Measurements from ENCODE around the gene FAM210A. TPM values are rescaled to one million over a fixed set of nuclear protein-coding genes. Genes with fewer than 3 reads are reported as not detected.
"Not testable (repeated sequence)": the region's sequence is repeated elsewhere in the genome, so short reads cannot be mapped to it uniquely, and the experiment has no call there.

FAM210A gene
- total RNA-seq, 1 experiment from 2014 or later, result 52.7 TPM

- CTCF ChIA-PET, result no interaction called here
- H3K4me3 ChIP-seq (ENCODE audit: low read length), result no peak overlapping the region
- ATAC-seq (no peak), DNase-seq (no peak)
- intact Hi-C loops (cut with micrococcal nuclease), result no loop called here
- no peak overlapping the region for H3K9ac ChIP-seq (ENCODE audit: low read length)
- peaks cover 42% of the 10 kb centered on the region for H3K9me3 ChIP-seq (ENCODE audit: low read length)
- TF ChIP-seq EZH2phosphoT487 (IDR thresholded peaks at IDR 0.05; ENCODE audit: borderline replicate concordance, low read length), result no peak
- no peak for TF ChIP-seq EZH2 (IDR thresholded peaks at IDR 0.05; ENCODE audit: low read length, unreplicated experiment)
- no peaks in the 10 kb centered on the region for H3K4me1 ChIP-seq (ENCODE audit: insufficient read depth, low read length)
- peaks cover 92% of the 10 kb centered on the region for H3K79me2 ChIP-seq (ENCODE audit: low read length)
- no TSS peak for BruUV-seq (replicated peaks)
- 0 out of 2 replicates have a peak, but pooled peaks cover 6% of the 10 kb centered on the region for H4K20me1 ChIP-seq (ENCODE audit: low read length)
- no peak overlapping the region for H3K27ac ChIP-seq (ENCODE audit: low read length)
- H3F3A ChIP-seq (ENCODE audit: low read length, unreplicated experiment), result no peaks in the 10 kb centered on the region
- no peaks in the 10 kb centered on the region for H3K9me2 ChIP-seq (replicated peaks; ENCODE audit: low read length)
- no peak overlapping the region for H3K4me2 ChIP-seq (ENCODE audit: low read length)
- H2AFZ ChIP-seq (ENCODE audit: low read length), result no peak overlapping the region
- POLR2A ChIA-PET (ENCODE audit: unreplicated experiment), result no interaction called here
- H3K27me3 ChIP-seq (ENCODE audit: low read length), result no peaks in the 10 kb centered on the region
- peaks cover 48% of the 10 kb centered on the region for H3K36me3 ChIP-seq (ENCODE audit: low read depth, low read length)
Observed at GRCh38 chr18:13700153-13700552, 26.2 kb downstream of the FAM210A start.

GRCh38 chr18:13696961-13697360 lies 29.4 kb downstream of the FAM210A start:
- H3K4me1 ChIP-seq (ENCODE audit: insufficient read depth, low read length), result no peaks in the 10 kb centered on the region
- no peak overlapping the region for H3K9ac ChIP-seq (ENCODE audit: low read length)
- peaks cover 16% of the 10 kb centered on the region for H3K36me3 ChIP-seq (ENCODE audit: low read depth, low read length)
- ChIA-PET POLR2A (ENCODE audit: unreplicated experiment) (no interaction called here), CTCF (no interaction called here)
- no peaks in the 10 kb centered on the region for H3K9me2 ChIP-seq (replicated peaks; ENCODE audit: low read length)
- H3K27ac ChIP-seq (ENCODE audit: low read length), result no peak overlapping the region
- no peak overlapping the region for H2AFZ ChIP-seq (ENCODE audit: low read length)
- no TSS peak for BruUV-seq (replicated peaks)
- H3K4me2 ChIP-seq (ENCODE audit: low read length), result no peak overlapping the region
- DNase-seq (no peak), ATAC-seq (no peak)
- peaks cover 14% of the 10 kb centered on the region for H3K9me3 ChIP-seq (ENCODE audit: low read length)
- TF ChIP-seq EZH2 (IDR thresholded peaks at IDR 0.05; ENCODE audit: low read length, unreplicated experiment), result no peak
- TF ChIP-seq EZH2phosphoT487 (IDR thresholded peaks at IDR 0.05; ENCODE audit: borderline replicate concordance, low read length), result no peak
- TF ChIP-seq CTCF (conservative IDR thresholded peaks at IDR 0.05; ENCODE audit: low read depth, low read length), result no peak
- intact Hi-C loops (cut with micrococcal nuclease), result no loop called here
- H3K27me3 ChIP-seq (ENCODE audit: low read length), result no peaks in the 10 kb centered on the region
- H3F3A ChIP-seq (ENCODE audit: low read length, unreplicated experiment), result no peaks in the 10 kb centered on the region
- H3K79me2 ChIP-seq (ENCODE audit: low read length), result peaks cover 69% of the 10 kb centered on the region
- H4K20me1 ChIP-seq (ENCODE audit: low read length), result 0 out of 2 replicates have a peak, but pooled peaks cover 6% of the 10 kb centered on the region
- no peak overlapping the region for H3K4me3 ChIP-seq (ENCODE audit: low read length)

GRCh38 chr18:13695337-13695736 lies 31.0 kb downstream of the FAM210A start:
- intact Hi-C loops (cut with micrococcal nuclease); H3K36me3 ChIP-seq (ENCODE audit: low read depth, low read length); H3K9me2 ChIP-seq (replicated peaks; ENCODE audit: low read length); H3F3A ChIP-seq (ENCODE audit: low read length, unreplicated experiment); BruUV-seq (replicated peaks); H3K9me3 ChIP-seq (ENCODE audit: low read length); H4K20me1 ChIP-seq (ENCODE audit: low read length); H2AFZ ChIP-seq (ENCODE audit: low read length); H3K27me3 ChIP-seq (ENCODE audit: low read length); ATAC-seq; CTCF ChIA-PET; DNase-seq; H3K4me1 ChIP-seq (ENCODE audit: insufficient read depth, low read length); H3K4me2 ChIP-seq (ENCODE audit: low read length); H3K4me3 ChIP-seq (ENCODE audit: low read length); POLR2A ChIA-PET (ENCODE audit: unreplicated experiment); H3K9ac ChIP-seq (ENCODE audit: low read length); H3K27ac ChIP-seq (ENCODE audit: low read length): not testable (repeated sequence)
- peaks cover 63% of the 10 kb centered on the region for H3K79me2 ChIP-seq (ENCODE audit: low read length)

- Histone ChIP-seq H3K79me2 (ENCODE audit: low read length) (peaks cover 69% of the 10 kb centered on the region), H4K20me1 (ENCODE audit: low read length) (0 out of 2 replicates have a peak, but pooled peaks cover 13% of the 10 kb centered on the region)
- H3K9me3 ChIP-seq (ENCODE audit: low read length); CTCF ChIA-PET; H2AFZ ChIP-seq (ENCODE audit: low read length); H3K9me2 ChIP-seq (replicated peaks; ENCODE audit: low read length); H3K9ac ChIP-seq (ENCODE audit: low read length); DNase-seq; H3K4me2 ChIP-seq (ENCODE audit: low read length); BruUV-seq (replicated peaks); intact Hi-C loops (cut with micrococcal nuclease); H3K27ac ChIP-seq (ENCODE audit: low read length); H3K27me3 ChIP-seq (ENCODE audit: low read length); POLR2A ChIA-PET (ENCODE audit: unreplicated experiment); H3K4me1 ChIP-seq (ENCODE audit: insufficient read depth, low read length); H3K36me3 ChIP-seq (ENCODE audit: low read depth, low read length); H3F3A ChIP-seq (ENCODE audit: low read length, unreplicated experiment); H3K4me3 ChIP-seq (ENCODE audit: low read length); ATAC-seq: not testable (repeated sequence)
Observed at GRCh38 chr18:13690060-13690459, 36.3 kb downstream of the FAM210A start.
